GM18861 (cell line): Measurements from ENCODE around the gene DMPK.

Experiments used
- ATAC-seq: cut with Tn5 transposase; IDR thresholded peaks from one replicate; pipeline ENCODE4 v1.9.1; 2021; ENCODE audit not compliant: unreplicated experiment

The DMPK gene

GRCh38 chr19:45786533-45786894, 4.2 kb upstream of the DMPK start:
- no peak for ATAC-seq

- ATAC-seq, result no peak
Observed at GRCh38 chr19:45785781-45786532, 3.7 kb upstream of the DMPK start.

DNA sequence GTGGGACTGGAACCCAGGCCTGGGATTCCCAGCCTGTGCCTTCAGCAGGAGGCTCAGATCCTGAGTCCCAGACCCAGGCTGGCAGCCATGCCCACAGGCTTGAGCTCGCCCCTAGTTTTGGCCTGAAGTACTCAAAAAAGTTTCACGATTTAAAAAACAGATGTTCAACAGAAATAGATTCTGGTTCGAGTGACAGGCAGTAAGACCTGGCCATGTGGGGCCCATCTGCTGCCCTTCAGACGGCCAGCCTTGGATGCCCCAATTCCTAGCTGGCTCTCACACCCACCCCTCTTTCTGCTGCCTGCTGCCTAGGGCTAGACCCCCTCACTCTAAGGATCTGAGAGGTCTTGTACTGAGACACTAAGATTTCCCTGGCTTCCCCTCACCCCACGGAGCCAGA, 2.8 kb upstream of the DMPK start:
- ATAC-seq, result no peak

GRCh38 chr19:45784096-45784495, 1.8 kb upstream of the DMPK start:
- ATAC-seq, result no peak

- ATAC-seq, result no peak
Observed at GRCh38 chr19:45782820-45783785, 813 bp upstream of the DMPK start.

- no peak for ATAC-seq
Observed at GRCh38 chr19:45781214-45782161, 802 bp downstream of the DMPK start.

GRCh38 chr19:45780448-45781213, 1.7 kb downstream of the DMPK start:
- no peak for ATAC-seq

- ATAC-seq, result no peak
Observed at GRCh38 chr19:45780146-45780447, 2.2 kb downstream of the DMPK start.

GRCh38 chr19:45779231-45780145, 2.8 kb downstream of the DMPK start:
- no peak for ATAC-seq

GRCh38 chr19:45778010-45778661, 4.2 kb downstream of the DMPK start:
- no peak for ATAC-seq

DNA sequence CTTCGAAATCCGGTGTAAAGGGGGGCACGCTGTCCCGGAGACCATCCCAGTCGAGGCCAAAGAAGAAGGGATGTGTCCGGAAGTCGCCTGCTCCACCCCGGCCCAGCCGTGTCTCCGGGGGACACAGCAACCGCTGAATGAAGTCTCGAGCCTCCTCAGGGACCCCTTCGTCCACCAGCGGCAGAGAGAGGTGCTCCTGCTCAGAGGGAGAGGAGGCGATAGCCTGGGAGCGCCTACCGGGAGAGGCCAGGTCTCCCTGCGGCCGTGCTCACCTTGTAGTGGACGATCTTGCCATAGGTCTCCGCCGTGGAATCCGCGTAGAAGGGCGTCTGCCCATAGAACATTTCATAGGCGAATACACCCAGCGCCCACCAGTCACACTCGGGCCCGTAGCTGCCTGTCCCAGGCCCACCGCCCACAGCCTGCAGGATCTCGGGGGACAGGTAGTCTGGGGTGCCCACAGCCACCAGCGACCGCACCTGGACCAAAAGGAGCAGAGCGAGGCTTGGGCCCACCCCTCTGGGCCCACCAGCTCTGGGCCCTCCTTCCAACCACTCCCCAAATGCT, 4.8 kb downstream of the DMPK start:
- no peak for ATAC-seq

DNA sequence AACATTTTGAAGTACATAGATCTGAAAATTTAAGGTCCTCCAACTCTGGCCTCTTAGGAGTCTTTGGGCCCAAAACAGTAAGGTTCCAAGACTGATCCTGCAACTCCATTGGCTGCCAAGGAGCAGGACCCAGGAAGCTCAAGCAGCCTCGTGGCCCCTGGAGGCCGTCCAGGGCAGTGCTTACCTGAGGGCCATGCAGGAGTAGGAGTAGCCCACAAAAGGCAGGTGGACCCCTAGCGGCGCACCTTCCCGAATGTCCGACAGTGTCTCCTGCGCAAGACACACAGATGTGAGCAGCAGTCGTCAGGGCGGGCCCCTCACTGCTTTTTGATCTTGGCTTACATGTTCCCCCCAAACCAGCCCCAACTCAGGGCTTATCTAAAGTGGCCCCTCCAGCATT, 7.5 kb downstream of the DMPK start:
- no peak for ATAC-seq

DNA sequence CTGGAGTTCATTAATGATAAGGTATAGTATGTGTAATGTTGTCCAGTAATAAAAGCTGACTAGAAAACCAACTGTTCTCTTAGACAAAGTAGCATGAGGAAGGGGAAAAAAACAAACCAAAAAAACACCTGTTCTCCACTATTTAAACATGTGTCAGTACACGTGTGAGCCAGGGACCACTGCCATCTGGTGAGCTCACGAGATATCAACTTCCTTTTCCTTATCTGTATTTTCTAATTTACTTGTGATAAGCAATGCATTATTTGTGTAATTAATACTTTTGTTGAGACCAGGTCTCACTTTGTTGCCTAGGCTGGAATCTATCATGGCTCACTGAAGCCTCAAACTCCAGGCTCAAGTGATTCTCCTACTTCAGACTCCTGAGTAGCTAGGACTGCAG, 8.9 kb downstream of the DMPK start:
- no peak for ATAC-seq

DNA sequence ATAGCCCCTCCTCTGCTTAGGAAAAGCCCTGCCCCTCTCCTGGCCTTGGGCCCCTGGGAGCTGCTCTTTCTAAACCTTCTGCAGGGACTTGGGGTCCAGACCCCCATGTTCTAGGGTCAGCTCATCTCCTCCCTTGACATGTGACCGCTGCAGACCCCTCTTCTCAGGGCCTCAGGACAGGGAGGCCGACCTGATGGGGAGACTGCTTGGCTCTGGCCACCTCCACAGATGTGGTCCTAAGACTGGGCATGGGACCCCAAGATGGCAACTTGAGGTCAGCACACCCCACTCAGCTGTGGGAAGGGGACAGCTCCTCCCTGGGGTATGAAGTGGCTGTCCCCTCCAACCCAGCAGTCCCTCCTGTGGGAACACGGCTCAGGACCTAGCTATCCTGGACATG, 9.4 kb downstream of the DMPK start:
- no peak for ATAC-seq

- no peak for ATAC-seq
Observed at GRCh38 chr19:45772130-45772840, 10.0 kb downstream of the DMPK start.

DNA sequence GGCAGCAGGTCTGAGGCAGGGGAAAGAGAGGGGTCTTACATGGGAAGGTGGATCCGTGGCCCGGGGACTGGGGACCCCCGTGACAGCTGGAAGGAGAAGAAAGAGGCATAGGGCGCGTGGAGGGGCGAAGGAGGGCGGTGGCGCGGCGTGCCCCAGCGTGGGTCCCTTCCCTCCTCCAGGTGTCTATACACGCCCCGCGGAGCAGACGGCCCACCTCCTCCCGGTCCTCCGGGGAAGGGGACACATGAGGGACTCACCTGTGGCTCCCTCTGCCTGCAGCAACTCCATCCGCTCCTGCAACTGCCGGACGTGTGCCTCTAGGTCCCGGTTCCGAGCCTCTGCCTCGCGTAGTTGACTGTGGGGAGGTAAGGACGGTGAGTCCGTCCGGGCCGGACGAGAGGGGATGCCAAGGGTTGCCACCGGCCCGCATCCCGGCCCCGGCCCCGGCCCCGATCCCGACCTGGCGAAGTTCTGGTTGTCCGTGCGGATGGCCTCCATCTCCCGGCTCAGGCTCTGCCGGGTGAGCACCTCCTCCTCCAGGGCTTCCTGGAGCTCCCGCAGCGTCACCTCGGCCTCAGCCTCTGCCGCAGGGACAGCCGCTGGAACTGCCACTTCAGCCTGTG, 10.9 kb downstream of the DMPK start:
- ATAC-seq, result no peak
